GM18870 (cell line): ENCODE data around the gene ST8SIA6.

Experiments
- ATAC-seq: cut with Tn5 transposase; IDR thresholded peaks from one replicate; pipeline ENCODE4 v1.9.1; 2021; ENCODE audit warnings: moderate library complexity; ENCODE audit not compliant: unreplicated experiment

Gene ST8SIA6

DNA sequence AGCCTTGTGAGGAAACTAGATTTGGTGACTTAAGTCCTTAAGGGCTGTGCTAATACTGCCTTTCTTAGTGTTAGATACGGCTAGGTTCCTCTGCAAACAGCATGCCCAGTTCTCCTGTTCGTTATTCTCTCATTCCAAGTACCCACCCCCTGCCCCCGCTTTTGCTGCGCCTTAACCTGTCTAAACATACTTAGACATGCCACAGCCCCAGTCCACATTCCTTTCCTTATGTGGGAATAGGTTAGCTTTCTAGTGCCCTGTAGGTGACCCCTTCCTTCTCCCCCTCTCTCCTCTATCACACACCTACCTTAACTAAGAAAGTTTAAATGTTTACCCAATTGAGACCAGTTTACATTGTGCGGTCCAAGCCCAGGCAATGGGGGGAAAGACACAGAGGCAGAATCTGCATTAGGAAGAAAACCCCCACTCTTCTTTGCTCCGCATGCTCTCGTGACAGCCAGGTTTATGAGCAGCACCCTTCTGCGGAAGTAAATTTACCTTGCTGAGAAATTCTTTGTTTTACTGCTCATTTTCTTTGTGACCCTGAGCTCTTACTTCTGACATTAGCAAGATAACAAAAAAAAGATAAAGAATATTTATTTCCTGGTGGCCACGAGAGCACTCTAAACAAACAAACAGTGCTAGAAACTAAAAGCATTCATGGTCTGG lies 177.5 kb downstream of the ST8SIA6 start:
- no peak for ATAC-seq

DNA sequence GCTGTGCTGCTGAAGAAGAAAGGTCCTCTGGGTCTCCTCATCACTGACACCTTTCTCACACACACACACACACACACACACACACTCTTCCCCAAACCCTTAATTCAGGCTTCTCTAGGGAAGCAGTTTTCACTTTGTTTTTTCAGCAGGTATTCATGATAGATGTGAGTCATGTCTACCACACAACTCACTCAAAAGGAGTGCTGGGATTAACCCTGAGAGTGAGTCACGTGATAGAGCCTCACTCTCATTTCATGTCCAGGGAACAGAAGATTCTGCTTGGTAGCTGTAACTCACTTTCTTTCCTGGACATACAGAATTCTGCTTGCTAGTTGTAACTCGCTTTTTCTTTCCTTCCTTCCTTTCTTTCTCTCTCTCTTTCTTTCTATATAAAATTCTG lies 181.0 kb downstream of the ST8SIA6 start:
- ATAC-seq: no peak

DNA sequence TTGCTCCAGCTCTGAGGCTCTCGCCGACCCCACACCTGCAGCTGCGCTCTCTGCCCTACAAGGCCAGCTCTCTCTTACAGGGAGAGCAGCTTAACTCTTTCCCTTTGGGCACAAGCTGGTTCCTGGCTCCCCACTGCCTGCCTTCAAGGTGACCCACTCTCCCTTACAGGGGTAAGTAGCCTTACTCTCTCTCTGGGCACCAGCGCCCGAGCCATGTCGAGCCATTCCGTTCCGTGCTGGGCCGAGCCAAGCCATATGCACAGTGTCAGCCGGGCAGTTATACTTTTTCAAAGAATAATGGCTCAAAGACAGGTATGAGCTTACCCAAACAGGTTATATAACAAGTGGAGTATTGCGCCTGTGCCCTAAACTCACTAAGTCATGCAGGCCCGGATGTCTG lies 181.7 kb downstream of the ST8SIA6 start:
- no peak for ATAC-seq
